SW480 (cell line): ENCODE measurements around the gene LRFN4.

Experiments used
- DNase-seq: peaks from one replicate; pipeline ENCODE4 v3.0.0-alpha.2; 2016; ENCODE audit warnings: low spot score

LRFN4 gene

GRCh38 chr11:66845143-66845875, 11.6 kb upstream of the LRFN4 start:
- no peak for DNase-seq

- no peak for DNase-seq
These were observed 11.0 kb upstream of the LRFN4 start for GRCh38 chr11:66845876-66846212.

GRCh38 chr11:66846671-66847091, 10.2 kb upstream of the LRFN4 start:
- DNase-seq, result no peak

- DNase-seq, result no peak
These were observed 9.2 kb upstream of the LRFN4 start for GRCh38 chr11:66847461-66848232.

GRCh38 chr11:66848671-66849500, 8.0 kb upstream of the LRFN4 start:
- DNase-seq, result no peak

- DNase-seq, result no peak
These were observed 7.2 kb upstream of the LRFN4 start for GRCh38 chr11:66849501-66850234.

GRCh38 chr11:66850235-66850587, 6.7 kb upstream of the LRFN4 start:
- no peak for DNase-seq

GRCh38 chr11:66850588-66851238, 6.2 kb upstream of the LRFN4 start:
- no peak for DNase-seq

GRCh38 chr11:66851239-66851596, 5.6 kb upstream of the LRFN4 start:
- DNase-seq, result no peak

GRCh38 chr11:66851698-66852465, 5.0 kb upstream of the LRFN4 start:
- no peak for DNase-seq

- DNase-seq, result no peak
These were observed 4.2 kb upstream of the LRFN4 start for GRCh38 chr11:66852466-66853241.

- DNase-seq, result no peak
These were observed 3.3 kb upstream of the LRFN4 start for GRCh38 chr11:66853242-66854229.

GRCh38 chr11:66854231-66854661, 2.6 kb upstream of the LRFN4 start:
- DNase-seq, result no peak

GRCh38 chr11:66854729-66855211, 2.1 kb upstream of the LRFN4 start:
- no peak for DNase-seq

GRCh38 chr11:66855574-66856495, 1.0 kb upstream of the LRFN4 start:
- DNase-seq, result peak; percentile 89

GRCh38 chr11:66857234-66857926, 516 bp downstream of the LRFN4 start:
- DNase-seq, result peak; percentile 69

GRCh38 chr11:66857927-66858185, 992 bp downstream of the LRFN4 start:
- DNase-seq, result no peak
